Upper lobe of left lung (tissue), 6 donors: ENCODE measurements around the gene MSMB. TPM values are rescaled to one million over a fixed set of nuclear protein-coding genes. Genes with fewer than 3 reads are reported as not detected.
"Not testable (repeated sequence)": the region's sequence is repeated elsewhere in the genome, so short reads cannot be mapped to it uniquely, and the experiment has no call there.

Source experiments
- ATAC-seq, 2 donors: fragments of 200-7000 bp; cut with Tn5 transposase; one replicate each; pipeline ENCODE4 v1.9.1; 2022; ENCODE audit warnings: mild to moderate bottlenecking in 2 of 2, moderate library complexity in 2 of 2; ENCODE audit not compliant: low FRiP score in 2 of 2
- DNase-seq, 2 donors: peaks; one replicate each; pipeline ENCODE4 v3.0.0-alpha.2; 2019 to 2020
- H3K27ac ChIP-seq, 4 donors: fragments of 200-600 bp; sonication (generic); one replicate each; pipeline ENCODE4 v1.5.1; 2016 to 2019
- H3K27me3 ChIP-seq, 4 donors: fragments of 200-600 bp; sonication (generic); one replicate each; pipeline ENCODE4 v1.5.1; 2017 to 2019
- H3K36me3 ChIP-seq, 4 donors: fragments of 200-600 bp; sonication (generic); one replicate each; pipeline ENCODE4 v1.5.1; 2016 to 2019
- H3K4me1 ChIP-seq, 4 donors: fragments of 200-600 bp; sonication (generic); one replicate each; pipeline ENCODE4 v1.5.1; 2018 to 2019
- H3K4me3 ChIP-seq, 4 donors: fragments of 200-600 bp; sonication (generic); one replicate each; pipeline ENCODE4 v1.5.1; 2017 to 2019; ENCODE audit warnings: mild to moderate bottlenecking in 2 of 4, moderate library complexity in 1 of 4
- H3K9me3 ChIP-seq, 4 donors: fragments of 200-600 bp; sonication (generic); one replicate each; pipeline ENCODE4 v1.5.1; 2018 to 2019
- EP300 ChIP-seq, 4 donors: sonication (generic); formaldehyde crosslinking; IDR thresholded peaks; one replicate each; pipeline ENCODE4 v1.5.1; 2017; ENCODE audit warnings: antibody characterized with exemption in 4 of 4, control low read depth in 2 of 4
- POLR2A ChIP-seq, 4 donors: fragments of 450-650 bp; IDR thresholded peaks; one replicate each; pipeline ENCODE4 v1.5.1; 2016 to 2017; ENCODE audit warnings: antibody characterized with exemption in 4 of 4, mild to moderate bottlenecking in 2 of 4
- POLR2AphosphoS5 ChIP-seq, 2 donors: sonication (generic); formaldehyde crosslinking; IDR thresholded peaks; one replicate each; pipeline ENCODE4 v1.5.1; 2017; ENCODE audit warnings: antibody characterized with exemption in 2 of 2
- WGBS, 2 donors: methylation state at CpG; one replicate each; pipeline ENCODE4 v1.1.5; 2017 to 2018; 5-methylcytosine and 5-hydroxymethylcytosine counted together
- total RNA-seq, 6 donors: library from RNA; depleted of rRNA in 4 of 6; stranded (reverse); fragments of >200 nt in 4 of 6; gene quantifications; one replicate each; pipeline versions ENCODE4 v1.1.0 to v1.2.1, GENCODE V29; 2016 to 2021
- TF ChIP-seq, protein P1 (sequence below), 6 experiments: fragments of 450-650 bp in 4 of 6; fragments of 200-600 bp in 2 of 6; sonication (generic) in 2 of 6; IDR thresholded peaks; one replicate each; pipeline ENCODE4 v1.5.1; 2016 to 2019; ENCODE audit warnings: antibody characterized with exemption in 6 of 6
- donor health status: DM: no; HTN: no; CAD: no; lungs with moderate emphysema.
- donor health status: DM: no; HTN: yes; CAD: no; lungs with severe emphysema.

Gene MSMB
- total RNA-seq, 6 donors from 2014 or later = 7.8 TPM; not detected in 5

GRCh38 chr10:46053534-46054434 lies 7.7 kb upstream of the MSMB start:
- H3K4me3 ChIP-seq = no peak overlapping the region
- ATAC-seq = no peak
- WGBS, 2 donors = 61 to 70% methylated on average over 9 of the region's 9 CpGs
- H3K9me3 ChIP-seq = no peaks in the 10 kb centered on the region
- H3K27me3 ChIP-seq = no peaks in the 10 kb centered on the region
- no peak overlapping the region for H3K27ac ChIP-seq
- no peak for DNase-seq
- TF ChIP-seq POLR2A (IDR thresholded peaks at IDR 0.05) = no peak
- no peaks in the 10 kb centered on the region for H3K36me3 ChIP-seq
- no peaks in the 10 kb centered on the region for H3K4me1 ChIP-seq

GRCh38 chr10:46052791-46053375 lies 6.8 kb upstream of the MSMB start:
- DNase-seq (no peak), ATAC-seq (no peak)
- 70 to 78% methylated on average over 4 to 6 of the region's 6 CpGs for WGBS, 2 donors

GRCh38 chr10:46052057-46052790 lies 6.2 kb upstream of the MSMB start:
- WGBS, 2 donors = 52 to 68% methylated on average over 6 to 7 of the region's 7 CpGs
- ATAC-seq = no peak

More at GRCh38 chr10:46052791-46053375, 6.8 kb upstream of the MSMB start:
- H3K27ac ChIP-seq = no peak overlapping the region
- no peak overlapping the region for H3K4me3 ChIP-seq
- H3K4me1 ChIP-seq = no peaks in the 10 kb centered on the region
- H3K9me3 ChIP-seq = no peaks in the 10 kb centered on the region
- TF ChIP-seq EP300 (IDR thresholded peaks at IDR 0.05) = no peak
- no peak for TF ChIP-seq POLR2A (IDR thresholded peaks at IDR 0.05)
- TF ChIP-seq, protein P1, sequence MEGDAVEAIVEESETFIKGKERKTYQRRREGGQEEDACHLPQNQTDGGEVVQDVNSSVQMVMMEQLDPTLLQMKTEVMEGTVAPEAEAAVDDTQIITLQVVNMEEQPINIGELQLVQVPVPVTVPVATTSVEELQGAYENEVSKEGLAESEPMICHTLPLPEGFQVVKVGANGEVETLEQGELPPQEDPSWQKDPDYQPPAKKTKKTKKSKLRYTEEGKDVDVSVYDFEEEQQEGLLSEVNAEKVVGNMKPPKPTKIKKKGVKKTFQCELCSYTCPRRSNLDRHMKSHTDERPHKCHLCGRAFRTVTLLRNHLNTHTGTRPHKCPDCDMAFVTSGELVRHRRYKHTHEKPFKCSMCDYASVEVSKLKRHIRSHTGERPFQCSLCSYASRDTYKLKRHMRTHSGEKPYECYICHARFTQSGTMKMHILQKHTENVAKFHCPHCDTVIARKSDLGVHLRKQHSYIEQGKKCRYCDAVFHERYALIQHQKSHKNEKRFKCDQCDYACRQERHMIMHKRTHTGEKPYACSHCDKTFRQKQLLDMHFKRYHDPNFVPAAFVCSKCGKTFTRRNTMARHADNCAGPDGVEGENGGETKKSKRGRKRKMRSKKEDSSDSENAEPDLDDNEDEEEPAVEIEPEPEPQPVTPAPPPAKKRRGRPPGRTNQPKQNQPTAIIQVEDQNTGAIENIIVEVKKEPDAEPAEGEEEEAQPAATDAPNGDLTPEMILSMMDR (IDR thresholded peaks at IDR 0.05) = no peak
- TF ChIP-seq POLR2AphosphoS5 (IDR thresholded peaks at IDR 0.05) = no peak
- H3K36me3 ChIP-seq = no peaks in the 10 kb centered on the region
- no peaks in the 10 kb centered on the region for H3K27me3 ChIP-seq

DNA sequence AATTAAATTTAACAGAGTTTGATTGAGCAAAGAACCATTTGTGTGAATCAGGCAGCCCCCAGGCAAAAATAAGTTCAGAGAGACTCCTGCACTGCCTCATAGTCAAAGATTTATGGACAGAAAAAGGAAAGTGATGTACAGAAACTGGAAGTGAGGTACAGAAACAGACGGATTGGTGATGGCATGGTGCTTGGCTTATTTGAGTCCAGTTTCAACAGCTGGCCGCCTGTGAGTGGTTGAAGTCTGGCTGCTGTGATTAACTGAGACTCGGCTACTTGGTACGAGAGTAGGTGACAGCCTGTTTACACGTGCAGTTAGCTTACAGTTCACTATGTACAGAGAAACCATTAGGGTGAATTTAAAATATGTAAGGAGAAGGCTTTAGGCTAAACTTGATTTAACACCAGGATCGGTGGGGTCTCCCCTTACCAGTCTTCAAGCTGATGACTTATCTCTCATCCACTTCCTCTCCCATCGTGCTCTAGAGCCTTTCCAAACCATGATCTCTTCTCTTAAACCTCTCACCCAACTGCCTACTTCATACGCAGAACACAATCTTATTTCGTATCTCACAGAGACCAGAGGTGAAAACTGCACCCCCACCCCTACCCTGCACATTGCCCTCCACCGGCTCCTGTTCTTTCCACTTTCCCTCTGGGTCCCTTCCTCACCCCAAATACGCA lies 5.0 kb upstream of the MSMB start:
- WGBS, 2 donors = 39 to 58% methylated on average over 11 of the region's 11 CpGs
- no peak overlapping the region for H3K4me3 ChIP-seq
- H3K4me1 ChIP-seq = no peaks in the 10 kb centered on the region
- no peak overlapping the region for H3K27ac ChIP-seq
- no peaks in the 10 kb centered on the region for H3K9me3 ChIP-seq
- no peaks in the 10 kb centered on the region for H3K36me3 ChIP-seq
- ATAC-seq = no peak
- no peak for DNase-seq
- H3K27me3 ChIP-seq = no peaks in the 10 kb centered on the region
- TF ChIP-seq POLR2AphosphoS5 (IDR thresholded peaks at IDR 0.05) = no peak
- TF ChIP-seq POLR2A (IDR thresholded peaks at IDR 0.05) = no peak
- no peak for TF ChIP-seq EP300 (IDR thresholded peaks at IDR 0.05)
- TF ChIP-seq, protein P1 (IDR thresholded peaks at IDR 0.05) = no peak

More at GRCh38 chr10:46052057-46052790, 6.2 kb upstream of the MSMB start:
- no peaks in the 10 kb centered on the region for H3K36me3 ChIP-seq
- DNase-seq = no peak
- H3K9me3 ChIP-seq = no peaks in the 10 kb centered on the region
- H3K4me3 ChIP-seq = no peak overlapping the region
- TF ChIP-seq, protein P1 (IDR thresholded peaks at IDR 0.05) = no peak
- TF ChIP-seq POLR2AphosphoS5 (IDR thresholded peaks at IDR 0.05) = no peak
- no peak for TF ChIP-seq POLR2A (IDR thresholded peaks at IDR 0.05)
- TF ChIP-seq EP300 (IDR thresholded peaks at IDR 0.05) = no peak
- H3K4me1 ChIP-seq = no peaks in the 10 kb centered on the region
- no peaks in the 10 kb centered on the region for H3K27me3 ChIP-seq
- H3K27ac ChIP-seq = no peak overlapping the region

DNA sequence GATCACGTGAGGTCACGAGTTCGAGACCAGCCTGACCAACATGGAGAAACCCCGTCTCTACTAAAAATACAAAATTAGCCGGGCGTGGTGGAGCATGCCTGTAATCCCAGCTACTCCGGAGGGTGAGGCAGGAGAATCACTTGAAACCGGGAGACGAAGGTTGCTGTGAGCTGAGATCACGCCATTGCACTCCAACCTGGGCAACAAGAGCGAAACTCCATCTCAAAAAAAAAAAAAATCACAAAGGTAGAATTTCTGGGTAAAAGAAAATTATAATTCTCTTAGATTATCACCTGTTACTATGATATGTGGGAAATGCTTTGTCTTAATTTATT lies 3.4 kb upstream of the MSMB start:
- H3K4me1 ChIP-seq, H3K27me3 ChIP-seq, H3K4me3 ChIP-seq, DNase-seq, ATAC-seq, H3K9me3 ChIP-seq, H3K36me3 ChIP-seq, H3K27ac ChIP-seq: not testable (repeated sequence)
- WGBS, 2 donors = 95 to 96% methylated on average over 11 of the region's 11 CpGs
